PFSK-1 (cell line): ENCODE measurements around the gene AJAP1.

Experiments
- POLR2AphosphoS5 ChIP-seq: IDR thresholded peaks from 2 replicates; pipeline ENCODE4 v1.6.1; 2012; ENCODE audit warnings: low read depth, mild to moderate bottlenecking, control low read depth, low read length, moderate library complexity
- SIN3A ChIP-seq: IDR thresholded peaks from 2 replicates; pipeline ENCODE4 v1.6.1; 2012; ENCODE audit warnings: mild to moderate bottlenecking, low read length, moderate library complexity, borderline replicate concordance; ENCODE audit not compliant: insufficient read depth

DNA sequence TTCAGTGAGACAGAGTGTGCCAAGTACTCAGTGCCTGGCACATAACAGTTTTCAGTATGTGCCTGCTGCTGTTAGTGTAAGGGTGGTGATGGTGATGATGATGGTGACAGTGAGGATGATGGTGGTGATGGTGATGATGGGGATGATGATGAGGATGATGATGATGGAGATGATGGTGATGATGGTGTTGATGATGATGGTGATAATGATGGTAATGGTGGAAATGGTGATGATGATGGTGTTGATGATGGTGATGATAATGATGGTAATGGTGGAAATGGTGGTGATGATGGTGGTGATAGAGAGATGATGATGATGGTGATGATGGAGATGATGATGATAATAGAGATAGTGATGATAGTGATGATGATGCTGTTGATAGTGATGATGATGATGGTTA lies 62.0 kb downstream of the AJAP1 start:
- TF ChIP-seq POLR2AphosphoS5, result no peak
- no peak for TF ChIP-seq SIN3A
